ENCODE measurements around the gene C17orf78.

The C17orf78 gene

GRCh38 chr17:37375706-37376105, at the start of gene C17orf78:
C17orf78 (plus strand) TSS chr17:37375985; CDS start chr17:37376093, 108 bp downstream.
- no peak for DNase-seq (ENCODE audit: low read depth, low spot score)
- no peak for TF ChIP-seq CTCF (IDR thresholded peaks at IDR 0.05; ENCODE audit: insufficient read depth, low read length, missing control alignments)
- ChIA-PET CTCF (interaction anchor here (1.3 to 8.7 kb wide), 12 partner anchors 8 to 774 kb away, joined by 3 to 189 read pairs (median 7); no protein-coding TSS in a partner anchor), POLR2A (no interaction called here)
- H3K4me3 ChIP-seq (ENCODE audit: low read depth, low read length): no peak within 1 kb of the TSS

- peak; percentile 87 for DNase-seq (ENCODE audit: low read depth, low spot score)
- ChIA-PET CTCF (interaction anchor here (1.0 kb wide), 1 partner anchor 282 kb away, joined by 3 read pairs; no protein-coding TSS in a partner anchor), POLR2A (no interaction called here)
- TF ChIP-seq CTCF (IDR thresholded peaks at IDR 0.05; ENCODE audit: insufficient read depth, low read length, missing control alignments): no peak
- H3K4me3 ChIP-seq (ENCODE audit: low read depth, low read length): no peak overlapping the region
Observed at GRCh38 chr17:37327341-37328090, 48.3 kb upstream of the C17orf78 start.

- ChIA-PET POLR2A (no interaction called here), CTCF (interaction anchor here (2.0 kb wide), 1 partner anchor 34 kb away, joined by 5 read pairs; no protein-coding TSS in a partner anchor)
- DNase-seq (ENCODE audit: low read depth, low spot score): no peak
- no peak for TF ChIP-seq CTCF (IDR thresholded peaks at IDR 0.05; ENCODE audit: insufficient read depth, low read length, missing control alignments)
- no peak overlapping the region for H3K4me3 ChIP-seq (ENCODE audit: low read depth, low read length)
Observed at GRCh38 chr17:37338847-37339246, 36.9 kb upstream of the C17orf78 start.

- CTCF ChIA-PET: interaction anchor here (2.0 kb wide), 1 partner anchor 34 kb away, joined by 5 read pairs; no protein-coding TSS in a partner anchor
- no peak for TF ChIP-seq CTCF (IDR thresholded peaks at IDR 0.05; ENCODE audit: insufficient read depth, low read length, missing control alignments)
- POLR2A ChIA-PET: no interaction called here
- DNase-seq (ENCODE audit: low read depth, low spot score): no peak
- H3K4me3 ChIP-seq (ENCODE audit: low read depth, low read length): no peak overlapping the region
Observed at GRCh38 chr17:37339321-37339720, 36.5 kb upstream of the C17orf78 start.

- ChIA-PET POLR2A (no interaction called here), CTCF (interaction anchor here (1.1 to 2.0 kb wide), 2 partner anchors 26 to 32 kb away, joined by 3 to 5 read pairs; no protein-coding TSS in a partner anchor)
- no peak overlapping the region for H3K4me3 ChIP-seq (ENCODE audit: low read depth, low read length)
- no peak for TF ChIP-seq CTCF (IDR thresholded peaks at IDR 0.05; ENCODE audit: insufficient read depth, low read length, missing control alignments)
- no peak for DNase-seq (ENCODE audit: low read depth, low spot score)
Observed at GRCh38 chr17:37340804-37341203, 35.0 kb upstream of the C17orf78 start.

- DNase-seq (ENCODE audit: low read depth, low spot score): no peak
- H3K4me3 ChIP-seq (ENCODE audit: low read depth, low read length): no peak overlapping the region
- no peak for TF ChIP-seq CTCF (IDR thresholded peaks at IDR 0.05; ENCODE audit: insufficient read depth, low read length, missing control alignments)
- CTCF ChIA-PET: no interaction called here
- POLR2A ChIA-PET: no interaction called here
Observed at GRCh38 chr17:37342589-37342988, 33.2 kb upstream of the C17orf78 start.

Measured in AG04449 (cell line).